BJ (cell line): ENCODE data around the gene VWA5B2. TPM values are rescaled to one million over a fixed set of nuclear protein-coding genes. Genes with fewer than 3 reads are reported as not detected.
A peak's percentile ranks its signal among the peaks of the same experiment; 100 is the strongest.

Source experiments
- CTCF ChIA-PET: fragments of 350-600 bp; formaldehyde crosslinking; extraction: SDS; loops from one replicate; lab custom pipeline; 2021; ENCODE audit warnings: antibody characterized with exemption, inconsistent platforms; lab: Yijun Ruan, JAX
- POLR2A ChIA-PET: fragments of 300-600 bp; sonication (Branson Sonifier 250); formaldehyde crosslinking; extraction: SDS; loops from one replicate; lab custom pipeline; 2021; ENCODE audit warnings: antibody characterized with exemption; lab: Charles Lee
- DNase-seq: peaks from one replicate; pipeline ENCODE4 v3.0.0-alpha.2; 2011; ENCODE audit warnings: low read depth
- H3K27me3 ChIP-seq: 2 replicates; pipeline ENCODE4 v1.6.0; 2011; ENCODE audit warnings: low read length; ENCODE audit not compliant: control insufficient read depth, insufficient read depth
- H3K36me3 ChIP-seq: 2 replicates; pipeline ENCODE4 v1.5.1; 2011; ENCODE audit warnings: low read length; ENCODE audit not compliant: control insufficient read depth, insufficient read depth
- H3K4me3 ChIP-seq: 2 replicates; pipeline ENCODE4 v1.5.1; 2011; ENCODE audit warnings: low read depth, mild to moderate bottlenecking, control low read depth, low read length
- polyA minus RNA-seq: library from RNA; depleted of rRNA, polyadenylated mRNA; stranded (reverse); fragments of >200 nt; gene quantifications from 2 replicates; pipeline ENCODE4 v1.2.3, GENCODE V29; 2011; rRNA and poly(A)+ RNA removed
- polyA plus RNA-seq: library from polyadenylated mRNA; depleted of rRNA; stranded (reverse); fragments of >200 nt; gene quantifications from 2 replicates; pipeline ENCODE4 v1.2.3, GENCODE V29; 2011; rRNA removed
- TF ChIP-seq, protein P1 (sequence below): IDR thresholded peaks from 2 replicates; pipeline ENCODE4 v1.5.1; 2011; ENCODE audit warnings: low read depth, mild to moderate bottlenecking, control low read depth, inconsistent platforms, low read length, moderate library complexity; ENCODE audit not compliant: insufficient read depth

The VWA5B2 gene
- polyA plus RNA-seq (not detected in 2 replicates), polyA minus RNA-seq (not detected in 2 replicates)

- POLR2A ChIA-PET = no interaction called here
- Histone ChIP-seq H3K4me3 (peak within 1 kb of the TSS; percentile 25), H3K27me3 (peaks cover 42% of the 10 kb centered on the region), H3K36me3 (no peaks in the 10 kb centered on the region)
- CTCF ChIA-PET = interaction anchor here (0.6 to 5.4 kb wide), 5 partner anchors 8 to 178 kb away, joined by 3 to 54 read pairs (median 3); no protein-coding TSS in a partner anchor
- no peak for DNase-seq
- TF ChIP-seq, protein P1, sequence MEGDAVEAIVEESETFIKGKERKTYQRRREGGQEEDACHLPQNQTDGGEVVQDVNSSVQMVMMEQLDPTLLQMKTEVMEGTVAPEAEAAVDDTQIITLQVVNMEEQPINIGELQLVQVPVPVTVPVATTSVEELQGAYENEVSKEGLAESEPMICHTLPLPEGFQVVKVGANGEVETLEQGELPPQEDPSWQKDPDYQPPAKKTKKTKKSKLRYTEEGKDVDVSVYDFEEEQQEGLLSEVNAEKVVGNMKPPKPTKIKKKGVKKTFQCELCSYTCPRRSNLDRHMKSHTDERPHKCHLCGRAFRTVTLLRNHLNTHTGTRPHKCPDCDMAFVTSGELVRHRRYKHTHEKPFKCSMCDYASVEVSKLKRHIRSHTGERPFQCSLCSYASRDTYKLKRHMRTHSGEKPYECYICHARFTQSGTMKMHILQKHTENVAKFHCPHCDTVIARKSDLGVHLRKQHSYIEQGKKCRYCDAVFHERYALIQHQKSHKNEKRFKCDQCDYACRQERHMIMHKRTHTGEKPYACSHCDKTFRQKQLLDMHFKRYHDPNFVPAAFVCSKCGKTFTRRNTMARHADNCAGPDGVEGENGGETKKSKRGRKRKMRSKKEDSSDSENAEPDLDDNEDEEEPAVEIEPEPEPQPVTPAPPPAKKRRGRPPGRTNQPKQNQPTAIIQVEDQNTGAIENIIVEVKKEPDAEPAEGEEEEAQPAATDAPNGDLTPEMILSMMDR = no peak
These were observed at the start of gene VWA5B2 for GRCh38 chr3:184229394-184230080. Gene VWA5B2 (plus strand): TSS chr3:184229585. CDS start chr3:184230529, 944 bp downstream.

- ChIA-PET CTCF (interaction anchor here (0.6 to 1.0 kb wide), 2 partner anchors 228 to 295 kb away, joined by 3 read pairs; partner anchors contain the start of gene PARL), POLR2A (no interaction called here)
- no peak overlapping the region for H3K4me3 ChIP-seq
- no peaks in the 10 kb centered on the region for H3K27me3 ChIP-seq
- TF ChIP-seq, protein P1 = no peak
- peaks cover 61% of the 10 kb centered on the region for H3K36me3 ChIP-seq
- DNase-seq = no peak
These were observed 49.2 kb upstream of the VWA5B2 start for GRCh38 chr3:184180165-184180564.

DNA sequence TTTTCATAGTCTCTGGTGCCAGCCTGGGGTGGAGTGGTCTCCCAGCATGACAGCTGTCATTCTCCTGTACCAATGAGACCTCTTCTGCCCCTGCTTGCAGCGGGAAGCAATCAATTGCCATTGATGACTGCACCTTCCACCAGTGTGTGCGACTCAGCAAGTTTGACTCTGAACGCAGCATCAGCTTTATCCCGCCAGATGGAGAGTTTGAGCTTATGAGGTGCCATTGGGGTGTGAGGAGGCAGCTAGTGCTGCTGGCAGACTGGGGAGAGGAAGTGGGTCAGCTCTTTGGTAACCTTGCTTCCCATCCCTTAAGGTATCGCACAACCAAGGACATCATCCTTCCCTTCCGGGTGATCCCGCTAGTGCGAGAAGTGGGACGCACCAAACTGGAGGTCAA is 47.8 kb upstream of the VWA5B2 start:
- DNase-seq = no peak
- H3K36me3 ChIP-seq = peaks cover 61% of the 10 kb centered on the region
- TF ChIP-seq, protein P1 = no peak
- ChIA-PET CTCF (no interaction called here), POLR2A (no interaction called here)
- no peak overlapping the region for H3K4me3 ChIP-seq
- no peaks in the 10 kb centered on the region for H3K27me3 ChIP-seq

DNA sequence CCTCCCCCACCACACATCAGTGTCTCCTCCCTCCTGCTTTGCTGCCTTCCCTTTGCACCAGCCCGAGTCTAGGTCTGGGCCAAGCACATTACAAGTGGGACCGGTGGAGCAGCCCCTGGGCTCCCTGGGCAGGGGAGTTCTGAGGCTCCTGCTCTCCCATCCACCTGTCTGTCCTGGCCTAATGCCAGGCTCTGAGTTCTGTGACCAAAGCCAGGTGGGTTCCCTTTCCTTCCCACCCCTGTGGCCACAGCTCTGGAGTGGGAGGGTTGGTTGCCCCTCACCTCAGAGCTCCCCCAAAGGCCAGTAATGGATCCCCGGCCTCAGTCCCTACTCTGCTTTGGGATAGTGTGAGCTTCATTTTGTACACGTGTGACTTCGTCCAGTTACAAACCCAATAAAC is 45.7 kb upstream of the VWA5B2 start:
- no peaks in the 10 kb centered on the region for H3K27me3 ChIP-seq
- CTCF ChIA-PET = no interaction called here

DNA sequence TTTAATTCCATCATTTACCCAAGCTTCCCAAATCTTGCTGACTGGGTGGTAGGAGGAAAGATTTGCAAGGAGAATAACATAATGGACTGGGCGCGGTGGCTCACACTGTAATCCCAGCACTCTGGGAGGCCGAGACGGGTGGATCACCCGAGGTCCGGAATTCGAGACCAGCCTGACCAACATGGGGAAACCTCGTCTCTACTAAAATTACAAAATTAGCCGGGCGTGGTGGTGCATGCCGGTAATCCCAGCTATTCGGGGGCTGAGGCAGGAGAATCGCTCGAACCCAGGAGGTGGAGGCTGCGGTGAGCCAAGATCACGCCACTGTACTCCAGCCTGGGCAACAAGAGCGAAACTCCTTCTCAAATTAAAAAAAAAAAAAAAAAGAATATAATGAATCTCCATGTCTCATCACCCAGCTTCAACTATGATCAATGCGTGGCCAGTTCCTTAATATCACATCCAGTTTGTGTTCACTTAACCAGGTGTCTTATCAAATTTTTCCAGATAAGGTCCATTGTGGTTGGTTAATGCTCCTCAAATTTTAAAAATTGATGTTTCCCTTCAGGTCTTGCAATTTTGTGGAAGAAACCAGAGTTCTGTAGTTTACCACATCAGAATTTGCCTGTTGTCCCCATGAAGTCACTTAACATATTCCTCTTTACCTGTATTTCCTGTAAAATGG is 44.7 kb upstream of the VWA5B2 start:
- Histone ChIP-seq H3K36me3 (peaks cover 56% of the 10 kb centered on the region), H3K27me3 (no peaks in the 10 kb centered on the region), H3K4me3 (no peak overlapping the region)
- no peak for DNase-seq
- TF ChIP-seq, protein P1 = no peak
- POLR2A ChIA-PET = interaction anchor here (0.6 to 1.2 kb wide), 3 partner anchors 8 to 152 kb away, joined by 5 to 20 read pairs (median 12); no protein-coding TSS in a partner anchor
- CTCF ChIA-PET = no interaction called here

More for the DNA sequence above, 45.7 kb upstream of the VWA5B2 start:
- POLR2A ChIA-PET = interaction anchor here (0.6 to 0.9 kb wide), 2 partner anchors 59 to 153 kb away, joined by 3 to 5 read pairs; no protein-coding TSS in a partner anchor
- TF ChIP-seq, protein P1 = no peak
- Histone ChIP-seq H3K36me3 (peaks cover 52% of the 10 kb centered on the region), H3K4me3 (no peak overlapping the region)
- no peak for DNase-seq
